Epithelial cell of proximal tubule (primary cell): Measurements from ENCODE around the gene ETS2. TPM values are rescaled to one million over a fixed set of nuclear protein-coding genes. Genes with fewer than 3 reads are reported as not detected.

Source experiments
- DNase-seq: peaks from one replicate; pipeline ENCODE4 v3.0.0-alpha.2; 2011; ENCODE audit warnings: low read depth
- H3K4me3 ChIP-seq: 2 replicates; pipeline ENCODE4 v1.5.1; 2011; ENCODE audit warnings: low read depth, mild to moderate bottlenecking, low read length
- CTCF ChIP-seq: conservative IDR thresholded peaks from 2 replicates; pipeline ENCODE4 v1.5.1; 2012; ENCODE audit warnings: low read depth, mild to moderate bottlenecking, low read length
- total RNA-seq: library from RNA; depleted of rRNA; stranded (reverse); fragments of >200 nt; gene quantifications from 2 replicates; pipeline ENCODE4 v1.2.3, GENCODE V29; 2015

The ETS2 gene
- 11.1 and 19.8 TPM in 2 replicates for total RNA-seq

- peak within 1 kb of the TSS; percentile 88 for H3K4me3 ChIP-seq
- TF ChIP-seq CTCF, result no peak
- DNase-seq, result no peak
Observed at GRCh38 chr21:38805328-38806152, at the start of gene ETS2. TSS of gene ETS2 (plus strand) at chr21:38805929. CDS start at chr21:38810035, 4,106 bp downstream.

GRCh38 chr21:38756746-38757145, 49.0 kb upstream of the ETS2 start:
- no peak for TF ChIP-seq CTCF
- no peak for DNase-seq
- no peak overlapping the region for H3K4me3 ChIP-seq

DNA sequence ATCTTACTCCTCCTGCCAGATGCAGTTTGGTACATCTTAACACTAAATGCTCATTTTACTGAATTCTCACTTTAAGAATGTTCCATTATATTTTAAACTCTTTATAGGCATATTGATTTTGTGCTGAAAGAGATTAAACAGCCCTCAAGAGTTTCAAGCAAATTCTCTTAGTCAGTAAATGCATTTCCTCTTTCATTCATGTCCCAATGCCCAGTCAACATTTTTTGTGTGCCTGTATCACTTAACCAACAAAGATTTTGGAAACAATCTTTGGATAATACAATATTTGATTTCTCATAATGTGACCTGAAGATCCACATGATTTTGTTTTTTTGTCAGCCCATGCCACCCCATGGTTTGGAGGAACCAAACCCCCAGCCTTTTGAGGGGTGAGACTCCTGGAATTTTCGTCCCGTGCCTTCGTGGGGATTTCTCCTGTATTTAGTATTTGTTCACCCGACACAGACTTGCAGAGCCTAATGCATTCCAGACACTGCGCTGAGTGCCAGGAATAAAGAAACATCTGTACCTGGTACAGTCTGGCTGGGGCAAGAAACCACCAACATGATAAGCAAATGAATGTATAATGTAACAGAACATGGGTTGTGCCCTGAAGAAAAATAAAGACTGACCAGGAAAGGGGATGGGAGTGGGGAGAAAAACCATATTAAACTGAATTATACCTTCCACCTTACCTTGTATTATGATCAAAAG, 47.1 kb upstream of the ETS2 start:
- TF ChIP-seq CTCF, result no peak
- no peak for DNase-seq
- H3K4me3 ChIP-seq, result no peak overlapping the region

DNA sequence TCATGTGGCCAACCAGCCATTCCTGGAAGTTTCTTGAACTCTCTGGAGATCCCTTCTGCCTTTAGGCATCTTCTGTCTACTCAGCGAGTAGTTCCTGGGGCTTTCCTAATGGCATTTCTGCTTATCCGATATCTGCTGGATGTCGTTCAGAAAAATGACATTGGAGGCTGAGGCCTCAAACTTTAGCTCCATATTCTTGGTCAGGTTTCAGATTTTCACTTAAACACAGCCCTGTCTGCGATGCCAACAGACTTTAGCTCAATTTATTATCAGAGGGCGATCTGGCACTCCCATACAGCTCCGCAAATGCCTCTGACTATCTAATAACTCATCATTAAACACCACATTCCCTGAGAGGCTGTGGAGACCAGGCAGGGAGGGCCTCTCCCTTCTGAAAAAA, 46.3 kb upstream of the ETS2 start:
- H3K4me3 ChIP-seq, result no peak overlapping the region
- no peak for TF ChIP-seq CTCF
- no peak for DNase-seq

DNA sequence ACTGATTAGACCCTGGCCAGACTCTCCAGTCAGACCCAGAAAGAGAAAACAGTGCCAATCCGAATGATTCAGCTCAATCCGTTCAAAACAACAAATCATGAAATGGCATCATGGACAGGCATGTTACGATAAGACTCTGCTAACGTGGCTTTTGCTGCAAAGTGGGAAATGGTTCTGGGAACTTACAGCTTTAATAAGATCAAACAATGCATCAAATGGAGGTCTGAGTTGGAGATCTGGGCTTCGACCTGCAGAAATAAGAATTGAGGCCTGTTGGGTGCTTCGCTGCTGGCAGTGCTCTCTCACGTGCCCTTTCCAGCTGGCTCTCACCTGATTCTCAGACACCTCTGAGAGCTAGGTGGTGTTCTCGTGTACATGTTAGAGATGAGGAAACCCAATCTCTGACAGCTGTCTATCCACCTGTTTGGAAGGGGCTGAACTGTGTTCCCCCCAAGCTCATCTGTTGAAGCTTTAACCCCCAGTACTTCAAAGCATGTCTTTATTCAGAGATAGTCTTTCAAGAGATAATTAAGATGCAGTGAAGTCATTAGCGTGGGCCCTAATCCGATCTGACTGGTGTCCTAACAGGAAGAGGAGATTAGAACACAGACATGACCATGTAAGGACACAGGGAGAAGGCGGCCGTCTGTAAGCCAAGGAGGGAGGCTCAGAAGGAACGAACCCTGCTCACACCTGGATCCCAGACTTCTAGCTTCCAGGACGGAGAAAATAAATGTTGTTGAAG, 45.5 kb upstream of the ETS2 start:
- H3K4me3 ChIP-seq, result no peak overlapping the region
- TF ChIP-seq CTCF, result no peak
- no peak for DNase-seq

- no peak for DNase-seq
- TF ChIP-seq CTCF, result no peak
- no peak overlapping the region for H3K4me3 ChIP-seq
Observed at GRCh38 chr21:38760762-38761155, 45.0 kb upstream of the ETS2 start.
